ENCODE measurements around the gene LRRTM4.

The LRRTM4 gene

GRCh38 chr2:77521931-77522470, at the start of gene LRRTM4:
Gene LRRTM4 (minus strand): TSS chr2:77522376.
- TF ChIP-seq POLR2A (IDR thresholded peaks at IDR 0.05; ENCODE audit: low read depth, low read length): no peak
- no peak for DNase-seq (ENCODE audit: insufficient read length, low spot score)
- no peak for FAIRE-seq

DNA sequence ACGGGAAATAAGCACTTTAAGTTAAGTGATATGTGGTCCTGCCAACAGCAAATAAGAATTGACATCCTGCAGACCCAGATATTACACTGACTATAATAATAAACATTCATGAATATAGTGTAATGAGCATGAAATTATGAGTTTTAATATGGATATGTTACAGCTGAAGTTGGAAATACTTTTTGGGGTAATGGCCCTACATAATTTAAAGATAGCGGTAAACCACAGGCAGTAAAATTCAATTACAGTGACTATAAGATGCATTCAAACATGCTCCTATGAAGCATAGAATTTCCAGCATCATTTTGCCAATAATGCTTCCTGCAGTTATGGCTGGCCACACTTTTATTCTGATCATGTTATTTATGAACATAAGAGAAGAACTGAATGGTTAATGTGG, 49.4 kb upstream of the LRRTM4 start:
- FAIRE-seq (no peak), DNase-seq (ENCODE audit: insufficient read length, low spot score) (no peak)
- TF ChIP-seq POLR2A (IDR thresholded peaks at IDR 0.05; ENCODE audit: low read depth, low read length): no peak

GRCh38 chr2:77567723-77568122, 45.5 kb upstream of the LRRTM4 start:
- FAIRE-seq (no peak), DNase-seq (ENCODE audit: insufficient read length, low spot score) (no peak)
- no peak for TF ChIP-seq POLR2A (IDR thresholded peaks at IDR 0.05; ENCODE audit: low read depth, low read length)

DNA sequence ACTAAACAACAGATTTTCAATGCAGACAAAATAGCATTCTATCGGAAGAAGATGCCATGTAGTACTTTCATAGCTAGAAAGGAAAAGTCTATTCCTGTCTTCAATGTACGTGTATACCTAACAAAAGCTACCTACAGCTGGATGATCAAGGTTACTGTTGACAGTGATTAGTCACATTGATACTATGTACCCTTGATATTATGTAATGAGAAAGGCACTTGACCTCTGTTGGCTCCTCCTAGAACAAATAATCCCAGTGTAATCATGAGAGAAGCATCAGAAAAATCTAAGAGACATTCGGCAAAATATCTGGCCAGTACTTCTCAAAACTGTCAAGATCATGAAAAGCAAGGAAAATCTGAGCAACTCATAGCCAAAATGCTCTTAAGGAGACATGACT, 44.4 kb upstream of the LRRTM4 start:
- DNase-seq (ENCODE audit: insufficient read length, low spot score) (no peak), FAIRE-seq (no peak)
- TF ChIP-seq POLR2A (IDR thresholded peaks at IDR 0.05; ENCODE audit: low read depth, low read length): no peak

DNA sequence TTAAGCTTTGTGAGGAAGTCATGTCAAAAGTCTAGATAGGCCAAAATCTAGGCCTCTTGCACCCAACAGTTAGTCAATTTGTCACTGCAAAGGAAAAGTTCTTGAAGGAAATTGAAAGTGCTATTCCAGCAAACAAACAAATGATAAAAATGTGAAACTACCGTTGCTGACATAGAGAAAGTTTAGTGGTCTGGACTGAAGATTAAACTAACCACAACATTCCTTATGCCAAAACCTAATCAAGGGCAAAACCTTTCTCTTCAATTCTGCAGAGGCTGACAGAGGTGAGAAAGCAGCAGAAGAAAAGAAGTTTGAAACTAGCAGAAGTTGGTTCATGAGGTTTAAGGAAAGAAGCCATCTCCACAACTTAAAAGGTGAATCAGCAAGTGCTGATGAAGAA, 44.0 kb upstream of the LRRTM4 start:
- FAIRE-seq: no peak
- DNase-seq (ENCODE audit: insufficient read length, low spot score): no peak
- TF ChIP-seq POLR2A (IDR thresholded peaks at IDR 0.05; ENCODE audit: low read depth, low read length): no peak

GRCh38 chr2:77552956-77553355, 30.8 kb upstream of the LRRTM4 start:
- no peak for TF ChIP-seq POLR2A (IDR thresholded peaks at IDR 0.05; ENCODE audit: low read depth, low read length)
- DNase-seq (ENCODE audit: insufficient read length, low spot score): no peak

GRCh38 chr2:77538031-77538430, 15.9 kb upstream of the LRRTM4 start:
- DNase-seq (ENCODE audit: insufficient read length, low spot score) (no peak), FAIRE-seq (no peak)
- no peak for TF ChIP-seq POLR2A (IDR thresholded peaks at IDR 0.05; ENCODE audit: low read depth, low read length)

More at GRCh38 chr2:77552956-77553355, 30.8 kb upstream of the LRRTM4 start:
- no peak for FAIRE-seq

GRCh38 chr2:77522888-77523287, 712 bp upstream of the LRRTM4 start:
- no peak for DNase-seq (ENCODE audit: insufficient read length, low spot score)
- no peak for FAIRE-seq
- no peak for TF ChIP-seq POLR2A (IDR thresholded peaks at IDR 0.05; ENCODE audit: low read depth, low read length)

DNA sequence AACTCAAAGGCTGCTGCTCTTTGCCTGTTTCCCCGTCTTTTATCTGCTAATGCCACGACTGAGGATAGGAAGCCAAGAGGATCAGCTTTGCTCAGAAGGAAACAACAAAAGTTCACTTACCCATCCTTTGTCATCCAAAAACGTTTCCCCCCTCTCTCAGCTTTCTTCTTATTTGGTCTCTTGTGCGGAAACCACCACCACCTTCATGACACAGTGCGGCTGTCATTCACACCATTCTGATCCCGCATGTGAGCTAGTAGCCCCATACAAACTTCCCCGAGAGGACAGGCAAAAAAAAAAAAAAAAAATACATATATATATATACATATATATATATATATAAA, 656 bp downstream of the LRRTM4 start:
- TF ChIP-seq POLR2A (IDR thresholded peaks at IDR 0.05; ENCODE audit: low read depth, low read length): no peak
- FAIRE-seq: no peak

GRCh38 chr2:77520641-77521547, 1.3 kb downstream of the LRRTM4 start:
- TF ChIP-seq POLR2A (IDR thresholded peaks at IDR 0.05; ENCODE audit: low read depth, low read length): no peak
- DNase-seq (ENCODE audit: insufficient read length, low spot score): no peak
- FAIRE-seq: no peak

More for the DNA sequence above, 656 bp downstream of the LRRTM4 start:
- DNase-seq (ENCODE audit: insufficient read length, low spot score): no peak

DNA sequence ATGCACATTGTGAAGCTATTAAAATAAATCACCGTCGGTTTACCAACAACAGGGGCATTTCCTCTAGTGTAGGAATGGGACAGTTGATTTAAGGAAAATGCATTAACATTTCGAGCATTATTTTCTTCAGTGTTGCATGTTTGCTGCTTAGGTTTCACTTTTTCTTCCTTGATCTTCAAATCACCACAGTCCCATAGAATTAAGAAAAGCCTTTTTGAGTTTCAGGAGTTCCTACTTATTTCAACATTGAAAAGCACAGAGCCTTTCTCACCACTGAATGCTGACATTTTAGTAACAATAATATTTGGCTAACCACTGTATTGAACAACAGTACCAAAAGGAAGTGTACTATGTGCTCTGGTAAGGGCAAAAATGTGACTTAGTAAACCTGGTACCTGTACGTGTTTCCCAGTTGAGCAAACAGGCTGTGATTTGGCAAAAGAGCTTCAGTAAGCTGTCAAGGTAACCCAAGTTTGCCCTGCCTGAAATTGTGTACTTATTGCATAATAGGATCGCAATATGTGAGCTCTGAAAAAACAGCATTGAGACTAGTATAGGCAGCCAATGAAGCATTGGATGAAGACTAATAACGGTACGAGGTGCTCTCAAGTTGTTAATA, 2.2 kb downstream of the LRRTM4 start:
- FAIRE-seq (no peak), DNase-seq (ENCODE audit: insufficient read length, low spot score) (no peak)
- no peak for TF ChIP-seq POLR2A (IDR thresholded peaks at IDR 0.05; ENCODE audit: low read depth, low read length)

DNA sequence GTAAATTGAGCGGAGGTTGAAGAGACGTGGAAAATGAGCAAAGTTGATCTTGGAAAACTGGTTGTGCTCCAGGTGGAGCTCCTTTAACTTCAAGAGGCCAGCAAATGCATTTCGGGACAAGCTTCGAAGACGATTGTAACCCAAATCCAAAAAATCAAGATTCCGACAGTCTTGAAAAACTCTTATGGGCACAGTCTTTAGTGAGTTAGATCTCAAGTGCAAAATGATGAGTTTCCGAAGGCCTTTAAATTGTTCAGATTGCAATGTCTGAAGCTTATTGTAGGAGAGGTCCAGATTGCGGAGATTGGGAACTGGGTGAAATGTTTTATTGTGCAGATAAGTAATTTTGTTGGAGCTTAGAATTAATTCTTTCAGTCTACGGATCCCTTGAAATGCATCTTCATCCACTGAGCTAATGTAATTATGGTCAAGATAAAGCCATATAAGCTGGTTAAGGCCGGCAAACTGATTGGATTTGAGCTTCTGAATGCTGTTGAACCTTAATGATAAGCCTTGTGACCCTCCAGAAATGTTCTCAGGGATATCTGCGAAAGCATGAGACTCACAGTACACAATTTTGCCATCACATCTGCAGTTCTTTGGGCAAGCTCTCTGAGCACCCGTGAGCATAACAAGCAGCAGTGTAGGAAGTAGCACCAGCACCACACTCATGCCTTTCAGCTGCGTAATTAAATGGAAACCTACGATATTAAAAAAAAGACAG, 2.9 kb downstream of the LRRTM4 start:
- DNase-seq (ENCODE audit: insufficient read length, low spot score) (no peak), FAIRE-seq (no peak)
- TF ChIP-seq POLR2A (IDR thresholded peaks at IDR 0.05; ENCODE audit: low read depth, low read length): no peak

DNA sequence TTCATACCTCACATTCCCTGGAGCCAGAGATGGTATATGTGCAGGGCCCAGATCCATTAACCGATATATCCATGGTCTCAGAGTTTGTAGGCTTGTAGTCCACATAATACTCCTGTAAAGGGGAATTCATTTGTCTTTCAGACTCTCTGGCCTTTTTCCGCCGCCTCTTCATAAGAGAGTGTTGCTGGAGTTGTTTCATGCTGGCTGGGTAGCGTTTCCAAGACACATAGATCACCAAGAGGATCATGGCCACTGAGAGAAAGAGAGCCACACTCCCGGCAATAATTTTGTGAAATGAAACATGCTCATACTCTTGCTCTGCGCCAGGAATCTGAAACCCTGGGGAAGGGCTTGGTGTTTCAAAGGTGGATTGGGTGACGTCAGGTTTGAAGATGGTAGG, 3.9 kb downstream of the LRRTM4 start:
- DNase-seq (ENCODE audit: insufficient read length, low spot score) (no peak), FAIRE-seq (no peak)
- TF ChIP-seq POLR2A (IDR thresholded peaks at IDR 0.05; ENCODE audit: low read depth, low read length): no peak

DNA sequence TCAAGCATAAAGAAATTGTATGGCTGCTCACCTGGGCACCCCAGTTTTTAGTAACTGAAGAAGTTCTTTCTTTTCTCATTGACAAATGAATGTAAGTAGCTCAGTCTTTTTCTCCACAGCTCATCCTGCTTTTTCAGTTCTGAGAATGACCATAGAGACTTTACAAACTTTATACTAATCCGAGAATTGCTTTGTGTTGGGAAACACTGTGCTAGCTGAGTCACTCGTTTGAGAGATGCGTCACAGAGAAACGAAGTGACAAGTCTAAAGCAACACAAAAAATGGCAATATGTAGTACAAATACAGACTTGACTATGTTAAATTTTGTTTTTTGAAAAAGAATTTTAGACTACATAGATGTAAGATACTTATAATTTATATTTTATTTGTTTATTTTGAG, 9.0 kb downstream of the LRRTM4 start:
- DNase-seq (ENCODE audit: insufficient read length, low spot score): no peak
- no peak for FAIRE-seq
- TF ChIP-seq POLR2A (IDR thresholded peaks at IDR 0.05; ENCODE audit: low read depth, low read length): no peak

Data from H54 (cell line).